NT2/D1 (cell line): ENCODE data around the gene DOCK1.

Source experiments
- DNase-seq: peaks from one replicate; pipeline ENCODE4 v3.0.0-alpha.2; 2011; ENCODE audit warnings: low read depth, low spot score
- H3K27me3 ChIP-seq: 2 replicates; pipeline ENCODE4 v1.6.0; 2011; ENCODE audit warnings: mild to moderate bottlenecking; ENCODE audit not compliant: insufficient read length, insufficient read depth
- H3K36me3 ChIP-seq: 2 replicates; pipeline ENCODE4 v1.6.1; 2011; ENCODE audit warnings: mild to moderate bottlenecking, low read length, mixed read lengths; ENCODE audit not compliant: insufficient read depth, insufficient read length
- H3K4me1 ChIP-seq: 2 replicates; pipeline ENCODE4 v1.5.1; 2011; ENCODE audit not compliant: insufficient read depth, insufficient read length
- H3K4me3 ChIP-seq: 2 replicates; pipeline ENCODE4 v1.5.1; 2011; ENCODE audit warnings: low read depth; ENCODE audit not compliant: insufficient read length
- H3K9ac ChIP-seq: 2 replicates; pipeline ENCODE4 v1.6.0; 2011; ENCODE audit warnings: low read depth; ENCODE audit not compliant: insufficient read length
- H3K9me3 ChIP-seq: 2 replicates; pipeline ENCODE4 v1.5.1; 2011; ENCODE audit warnings: mild to moderate bottlenecking, low read length; ENCODE audit not compliant: insufficient read depth
- SUZ12 ChIP-seq: IDR thresholded peaks from 2 replicates; pipeline ENCODE4 v1.6.1; 2011; ENCODE audit not compliant: insufficient read length, insufficient read depth; ENCODE audit errors: extremely low read depth
- YY1 ChIP-seq: IDR thresholded peaks from 2 replicates; pipeline ENCODE4 v1.6.1; 2011; ENCODE audit not compliant: insufficient read length, insufficient read depth
- ZNF274 ChIP-seq: IDR thresholded peaks from 2 replicates; pipeline ENCODE4 v1.6.1; 2011; ENCODE audit warnings: mild to moderate bottlenecking, low read depth, low read length

DOCK1 gene

GRCh38 chr10:126926568-126926967, 21.3 kb downstream of the DOCK1 start:
- Histone ChIP-seq H3K4me1 (peaks cover 3% of the 10 kb centered on the region), H3K36me3 (peaks cover 41% of the 10 kb centered on the region), H3K9me3 (no peaks in the 10 kb centered on the region), H3K4me3 (no peak overlapping the region), H3K9ac (no peak overlapping the region), H3K27me3 (no peaks in the 10 kb centered on the region)
- DNase-seq = no peak
- TF ChIP-seq YY1 = no peak
- TF ChIP-seq ZNF274 = no peak
- no peak for TF ChIP-seq SUZ12

GRCh38 chr10:126927799-126928198, 22.6 kb downstream of the DOCK1 start:
- TF ChIP-seq SUZ12 (no peak), ZNF274 (no peak), YY1 (no peak)
- Histone ChIP-seq H3K4me1 (peaks cover 3% of the 10 kb centered on the region), H3K4me3 (no peak overlapping the region), H3K36me3 (peaks cover 46% of the 10 kb centered on the region), H3K27me3 (no peaks in the 10 kb centered on the region), H3K9me3 (no peaks in the 10 kb centered on the region), H3K9ac (no peak overlapping the region)
- no peak for DNase-seq

DNA sequence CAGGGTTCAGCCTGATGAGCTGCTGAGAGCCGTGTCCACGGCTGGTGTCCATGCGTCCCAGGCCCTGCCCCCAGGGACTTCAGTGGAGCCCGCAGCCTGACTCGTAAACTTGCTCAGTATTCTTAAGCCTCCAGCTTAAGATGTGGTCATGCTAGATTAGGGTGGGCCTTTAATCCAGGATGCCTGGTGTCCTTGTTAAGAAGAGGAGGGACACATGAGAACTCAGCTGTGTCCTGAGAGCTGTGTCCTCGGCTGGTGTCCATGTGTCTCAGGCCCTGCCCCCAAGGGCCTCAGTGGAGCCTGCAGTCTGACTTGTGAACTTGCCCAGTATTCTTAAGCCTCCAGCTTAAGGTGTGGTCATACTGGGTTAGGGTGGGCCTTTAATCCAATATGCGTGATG, 23.0 kb downstream of the DOCK1 start:
- Histone ChIP-seq H3K9me3 (no peaks in the 10 kb centered on the region), H3K4me1 (peaks cover 3% of the 10 kb centered on the region), H3K27me3 (no peaks in the 10 kb centered on the region), H3K9ac (no peak overlapping the region), H3K36me3 (peaks cover 47% of the 10 kb centered on the region), H3K4me3 (no peak overlapping the region)
- DNase-seq = no peak
- no peak for TF ChIP-seq YY1

GRCh38 chr10:126929391-126929790, 24.2 kb downstream of the DOCK1 start:
- H3K4me3 ChIP-seq = no peak overlapping the region
- TF ChIP-seq SUZ12 = no peak
- no peak for TF ChIP-seq ZNF274
- no peak for TF ChIP-seq YY1
- H3K4me1 ChIP-seq = peaks cover 3% of the 10 kb centered on the region
- H3K36me3 ChIP-seq = peaks cover 47% of the 10 kb centered on the region
- H3K9ac ChIP-seq = no peak overlapping the region
- no peak for DNase-seq
- no peaks in the 10 kb centered on the region for H3K27me3 ChIP-seq
- no peaks in the 10 kb centered on the region for H3K9me3 ChIP-seq

- no peaks in the 10 kb centered on the region for H3K27me3 ChIP-seq
- no peak for DNase-seq
- H3K9ac ChIP-seq = no peak overlapping the region
- H3K36me3 ChIP-seq = peaks cover 47% of the 10 kb centered on the region
- H3K4me1 ChIP-seq = peaks cover 5% of the 10 kb centered on the region
- no peak overlapping the region for H3K4me3 ChIP-seq
- H3K9me3 ChIP-seq = no peaks in the 10 kb centered on the region
- TF ChIP-seq ZNF274 (no peak), SUZ12 (no peak), YY1 (no peak)
Observed at GRCh38 chr10:126930131-126930882, 25.1 kb downstream of the DOCK1 start.

DNA sequence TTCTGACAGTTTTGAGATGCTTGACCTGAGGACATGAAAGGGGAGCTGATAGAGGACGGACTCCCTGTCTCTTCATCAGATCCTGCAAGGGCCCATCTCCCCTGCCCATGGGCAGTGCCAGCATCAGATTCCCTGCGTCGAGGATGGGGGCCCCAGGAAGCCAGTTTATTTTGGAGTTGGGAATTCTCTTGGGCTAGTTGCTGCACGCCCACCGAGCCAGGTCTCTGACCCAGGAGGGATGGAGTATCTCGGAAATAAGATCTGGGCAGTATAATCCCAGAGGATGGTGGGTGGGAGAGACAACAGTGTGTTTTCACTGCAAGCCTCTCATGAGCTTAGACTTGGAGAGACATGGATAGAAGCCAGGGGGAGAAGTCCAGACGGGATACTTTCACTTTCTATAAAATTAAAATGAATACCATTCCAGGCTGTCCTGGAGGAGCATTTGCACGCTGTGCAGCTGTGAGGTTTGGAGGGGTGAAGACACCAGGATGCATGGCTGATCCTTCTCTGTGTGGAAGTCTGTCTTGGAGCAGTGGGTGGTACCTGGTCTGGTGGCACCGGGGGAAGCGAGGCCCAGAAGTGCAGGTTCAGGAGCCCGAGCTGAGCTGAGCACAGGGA, 25.8 kb downstream of the DOCK1 start:
- no peak for DNase-seq
- H3K27me3 ChIP-seq = no peaks in the 10 kb centered on the region
- no peak overlapping the region for H3K4me3 ChIP-seq
- H3K36me3 ChIP-seq = peaks cover 44% of the 10 kb centered on the region
- no peak overlapping the region for H3K9ac ChIP-seq
- H3K9me3 ChIP-seq = no peaks in the 10 kb centered on the region
- TF ChIP-seq ZNF274 (no peak), SUZ12 (no peak), YY1 (no peak)
- peaks cover 7% of the 10 kb centered on the region for H3K4me1 ChIP-seq

- Histone ChIP-seq H3K36me3 (peaks cover 41% of the 10 kb centered on the region), H3K4me3 (no peak overlapping the region), H3K9me3 (no peaks in the 10 kb centered on the region), H3K27me3 (no peaks in the 10 kb centered on the region), H3K9ac (no peak overlapping the region), H3K4me1 (peaks cover 7% of the 10 kb centered on the region)
- no peak for DNase-seq
- TF ChIP-seq SUZ12 (no peak), YY1 (no peak), ZNF274 (no peak)
Observed at GRCh38 chr10:126931544-126931943, 26.3 kb downstream of the DOCK1 start.
